ENCODE results near the gene MFSD2A.
"Not testable (repeated sequence)": the region's sequence is repeated elsewhere in the genome, so short reads cannot be mapped to it uniquely, and the experiment has no call there.

MFSD2A gene

GRCh38 chr1:39954870-39955546, at the start of gene MFSD2A:
TSS of gene MFSD2A (plus strand) at chr1:39955145. CDS start at chr1:39955293, 148 bp downstream.
- no peak for FAIRE-seq

GRCh38 chr1:39905172-39905571, 49.8 kb upstream of the MFSD2A start:
- FAIRE-seq = no peak

GRCh38 chr1:39907528-39908453, 47.2 kb upstream of the MFSD2A start:
- FAIRE-seq = no peak

GRCh38 chr1:39908534-39908933, 46.4 kb upstream of the MFSD2A start:
- FAIRE-seq = no peak

GRCh38 chr1:39910263-39910662, 44.7 kb upstream of the MFSD2A start:
- no peak for FAIRE-seq

- FAIRE-seq = not testable (repeated sequence)
These were observed 41.8 kb upstream of the MFSD2A start for GRCh38 chr1:39913136-39913535.

- no peak for FAIRE-seq
These were observed 39.3 kb upstream of the MFSD2A start for GRCh38 chr1:39915499-39916129.

GRCh38 chr1:39917825-39918224, 37.1 kb upstream of the MFSD2A start:
- FAIRE-seq = no peak

GRCh38 chr1:39919545-39919944, 35.4 kb upstream of the MFSD2A start:
- FAIRE-seq = no peak

GRCh38 chr1:39922251-39922688, 32.7 kb upstream of the MFSD2A start:
- no peak for FAIRE-seq

- no peak for FAIRE-seq
These were observed 29.1 kb upstream of the MFSD2A start for GRCh38 chr1:39925721-39926342.

GRCh38 chr1:39926343-39926793, 28.6 kb upstream of the MFSD2A start:
- FAIRE-seq = no peak

- FAIRE-seq = no peak
These were observed 28.1 kb upstream of the MFSD2A start for GRCh38 chr1:39926820-39927219.

GRCh38 chr1:39927538-39927937, 27.4 kb upstream of the MFSD2A start:
- FAIRE-seq = no peak

- no peak for FAIRE-seq
These were observed 25.9 kb upstream of the MFSD2A start for GRCh38 chr1:39928809-39929587.

GRCh38 chr1:39933956-39934941, 20.7 kb upstream of the MFSD2A start:
- no peak for FAIRE-seq

GRCh38 chr1:39936724-39937491, 18.0 kb upstream of the MFSD2A start:
- no peak for FAIRE-seq

- FAIRE-seq = no peak
These were observed 16.1 kb upstream of the MFSD2A start for GRCh38 chr1:39938856-39939255.

GRCh38 chr1:39940253-39940652, 14.7 kb upstream of the MFSD2A start:
- no peak for FAIRE-seq

All from endometrium (tissue), 2 donors.